Sigmoid colon (tissue), 7 donors: Measurements from ENCODE around the gene SPATS2L. TPM values are rescaled to one million over a fixed set of nuclear protein-coding genes. Genes with fewer than 3 reads are reported as not detected.

Experiments
- DNase-seq: peaks from one replicate; pipeline ENCODE4 v3.0.0-alpha.2; 2019
- H3K27ac ChIP-seq, 4 donors: fragments of 200-600 bp; sonication (generic); one replicate each; pipeline ENCODE4 v1.5.1; 2016 to 2019; ENCODE audit warnings: mild to moderate bottlenecking in 1 of 4
- H3K27me3 ChIP-seq, 3 donors: fragments of 200-600 bp; sonication (generic); one replicate each; pipeline ENCODE4 v1.5.1; 2019; ENCODE audit warnings: mild to moderate bottlenecking in 1 of 3
- H3K36me3 ChIP-seq, 4 donors: fragments of 200-600 bp; sonication (generic); one replicate each; pipeline ENCODE4 v1.5.1; 2016 to 2019
- H3K4me1 ChIP-seq, 4 donors: fragments of 200-600 bp; sonication (generic); one replicate each; pipeline ENCODE4 v1.5.1; 2017 to 2019
- H3K4me3 ChIP-seq, 4 donors: fragments of 200-600 bp; sonication (generic); one replicate each; pipeline ENCODE4 v1.5.1; 2017 to 2019; ENCODE audit warnings: mild to moderate bottlenecking in 2 of 4, moderate library complexity in 1 of 4
- H3K9me3 ChIP-seq, 4 donors: fragments of 200-600 bp in 3 of 4; sonication (generic) in 3 of 4; one replicate each; pipeline versions ENCODE4 v1.5.1 to v1.6.1; 2013 to 2019
- CTCF ChIP-seq, 4 experiments: fragments of 450-650 bp in 3 of 4; fragments of 200-600 bp in 1 of 4; IDR thresholded peaks; one replicate each; pipeline ENCODE4 v1.5.1; 2016 to 2019; ENCODE audit warnings: antibody characterized with exemption in 4 of 4, mild to moderate bottlenecking in 3 of 4, moderate library complexity in 2 of 4
- EP300 ChIP-seq, 4 donors: sonication (generic); formaldehyde crosslinking; IDR thresholded peaks; one replicate each; pipeline ENCODE4 v1.6.1; 2017; ENCODE audit warnings: antibody characterized with exemption in 4 of 4
- POLR2A ChIP-seq, 2 donors: fragments of 450-650 bp; IDR thresholded peaks; one replicate each; pipeline ENCODE4 v1.6.1; 2016; ENCODE audit warnings: antibody characterized with exemption in 2 of 2, mild to moderate bottlenecking in 2 of 2, moderate library complexity in 2 of 2
- POLR2AphosphoS5 ChIP-seq, 4 donors: sonication (generic); formaldehyde crosslinking; IDR thresholded peaks; one replicate each; pipeline ENCODE4 v1.6.1; 2017; ENCODE audit warnings: antibody characterized with exemption in 4 of 4
- WGBS, 2 donors: extraction: QIAGEN DNeasy Blood & Tissue Kit; methylation state at CpG; one replicate each; pipeline ENCODE4 v1.1.7; 2013; 5-methylcytosine and 5-hydroxymethylcytosine counted together
- intact Hi-C: fragments of 100-400 bp; cut with DNase I; formaldehyde crosslinking; loops from one replicate; pipeline ENCODE4 v1.15.1; 2023
- polyA plus RNA-seq, 3 donors: library from polyadenylated mRNA; stranded (reverse); fragments of 200-250 nt; gene quantifications; one replicate each; pipeline ENCODE4 v1.2.3, GENCODE V29; 2013
- total RNA-seq, 4 donors: library from RNA; depleted of rRNA; stranded (reverse); fragments of >200 nt; gene quantifications; one replicate each; pipeline ENCODE4 v1.1.0, GENCODE V29; 2016
- donor health status: healthy with polysubstance abuse.
- donor health status: Bipolar disorder and iron deficiency.
- donor health status: healthy.

Gene SPATS2L
- total and polyA plus RNA-seq, 7 donors, result 63.5 to 305 (median 104) TPM

DNA sequence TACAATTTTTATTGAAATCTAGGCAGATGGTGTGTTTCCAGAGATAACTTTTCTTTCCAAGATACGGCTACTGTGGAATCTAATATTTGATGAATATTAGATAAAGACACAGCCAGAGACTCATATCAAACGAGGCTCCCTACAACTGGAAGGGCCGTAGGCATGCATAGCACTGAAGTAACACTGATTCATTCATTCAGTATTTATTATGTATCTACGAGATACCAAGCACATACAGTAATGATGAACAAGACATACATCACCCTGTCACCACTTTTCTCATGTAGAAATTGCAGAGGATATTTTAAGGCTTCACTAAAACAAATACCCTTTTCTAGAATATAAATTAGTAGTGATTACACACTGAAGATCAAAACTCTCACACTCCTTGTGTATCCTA, 128.9 kb downstream of the SPATS2L start:
- H3K4me1 ChIP-seq, result no peaks in the 10 kb centered on the region
- no peak overlapping the region for H3K27ac ChIP-seq
- DNase-seq, result no peak
- no peaks in the 10 kb centered on the region for H3K27me3 ChIP-seq
- H3K36me3 ChIP-seq, result peaks cover 0 to 20% (median 3%) of the 10 kb centered on the region in 4 donors
- intact Hi-C loops, result no loop called here
- H3K9me3 ChIP-seq, result no peaks in the 10 kb centered on the region
- H3K4me3 ChIP-seq, result no peak overlapping the region
- TF ChIP-seq POLR2A (IDR thresholded peaks at IDR 0.05), result no peak
- TF ChIP-seq CTCF (IDR thresholded peaks at IDR 0.05), result no peak
- TF ChIP-seq POLR2AphosphoS5 (IDR thresholded peaks at IDR 0.05), result no peak
- no peak for TF ChIP-seq EP300 (IDR thresholded peaks at IDR 0.05)
- WGBS, 2 donors, result 79 to 94% methylated on average over 4 of the region's 4 CpGs

GRCh38 chr2:200438251-200438650, 131.8 kb downstream of the SPATS2L start:
- Histone ChIP-seq H3K27ac (no peak overlapping the region), H3K4me1 (peaks cover 0 to 7% (median 0%) of the 10 kb centered on the region in 4 donors), H3K4me3 (no peak overlapping the region), H3K36me3 (peaks cover 0 to 41% (median 5%) of the 10 kb centered on the region in 4 donors), H3K27me3 (no peaks in the 10 kb centered on the region), H3K9me3 (no peaks in the 10 kb centered on the region)
- TF ChIP-seq CTCF (IDR thresholded peaks at IDR 0.05), result no peak
- TF ChIP-seq EP300 (IDR thresholded peaks at IDR 0.05), result no peak
- TF ChIP-seq POLR2A (IDR thresholded peaks at IDR 0.05), result no peak
- TF ChIP-seq POLR2AphosphoS5 (IDR thresholded peaks at IDR 0.05), result no peak
- intact Hi-C loops, result no loop called here
- DNase-seq, result no peak
- 85 to 94% methylated on average over 1 of the region's 1 CpG for WGBS, 2 donors

DNA sequence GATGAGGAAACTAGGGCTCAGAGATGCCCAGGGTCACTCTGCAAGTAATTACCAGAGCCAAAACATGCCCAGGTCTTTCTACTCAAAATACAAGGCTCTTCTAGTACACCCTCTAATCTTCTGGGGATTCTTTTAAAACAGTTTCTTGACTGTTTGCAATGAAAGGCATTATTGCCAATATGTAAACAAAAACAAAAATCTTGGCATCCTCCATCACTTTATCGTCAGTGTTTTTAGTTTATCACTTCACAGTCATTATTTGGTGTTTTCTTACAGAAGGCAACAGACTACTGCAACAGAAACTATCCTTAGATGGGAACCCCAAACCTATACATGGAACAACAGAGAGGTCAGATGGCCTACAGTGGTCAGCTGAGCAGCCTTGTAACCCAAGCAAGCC, 132.4 kb downstream of the SPATS2L start:
- H3K4me1 ChIP-seq, result peaks cover 0 to 8% (median under 1%) of the 10 kb centered on the region in 4 donors
- no peak overlapping the region for H3K4me3 ChIP-seq
- no peak for DNase-seq
- H3K9me3 ChIP-seq, result no peaks in the 10 kb centered on the region
- intact Hi-C loops, result no loop called here
- H3K36me3 ChIP-seq, result peaks cover 0 to 42% (median 5%) of the 10 kb centered on the region in 4 donors
- 71 to 72% methylated on average over 1 of the region's 1 CpG for WGBS, 2 donors
- H3K27ac ChIP-seq, result no peak overlapping the region
- TF ChIP-seq POLR2AphosphoS5 (IDR thresholded peaks at IDR 0.05) (no peak), EP300 (IDR thresholded peaks at IDR 0.05) (no peak), POLR2A (IDR thresholded peaks at IDR 0.05) (no peak), CTCF (IDR thresholded peaks at IDR 0.05) (no peak)
- H3K27me3 ChIP-seq, result no peaks in the 10 kb centered on the region

- Histone ChIP-seq H3K4me1 (peaks cover 0 to 13% (median 4%) of the 10 kb centered on the region in 4 donors), H3K27me3 (no peaks in the 10 kb centered on the region), H3K9me3 (no peaks in the 10 kb centered on the region), H3K4me3 (no peak overlapping the region), H3K36me3 (peaks cover 0 to 53% (median 5%) of the 10 kb centered on the region in 4 donors), H3K27ac (peak overlapping the region in 1 of 4 donors; percentile 12)
- TF ChIP-seq POLR2A (IDR thresholded peaks at IDR 0.05) (no peak), POLR2AphosphoS5 (IDR thresholded peaks at IDR 0.05) (no peak)
- WGBS, 2 donors, result 96 to 97% methylated on average over 5 of the region's 5 CpGs
- no peak for DNase-seq
- intact Hi-C loops, result no loop called here
Observed at GRCh38 chr2:200439981-200440380, 133.5 kb downstream of the SPATS2L start.

- peaks cover 0 to 50% (median 3%) of the 10 kb centered on the region in 4 donors for H3K36me3 ChIP-seq
- intact Hi-C loops, result no loop called here
- no peak for TF ChIP-seq EP300 (IDR thresholded peaks at IDR 0.05)
- TF ChIP-seq POLR2AphosphoS5 (IDR thresholded peaks at IDR 0.05), result peak in 3 of 4 donors; percentile 11 to 24 (median 13)
- TF ChIP-seq POLR2A (IDR thresholded peaks at IDR 0.05), result no peak
- no peak for TF ChIP-seq CTCF (IDR thresholded peaks at IDR 0.05)
- H3K27ac ChIP-seq, result peak overlapping the region in 2 of 4 donors; percentile 35 to 41
- H3K4me1 ChIP-seq, result peaks cover 0 to 13% (median 4%) of the 10 kb centered on the region in 4 donors
- 68 to 91% methylated on average over 1 of the region's 1 CpG for WGBS, 2 donors
- H3K9me3 ChIP-seq, result no peaks in the 10 kb centered on the region
- H3K4me3 ChIP-seq, result no peak overlapping the region
- H3K27me3 ChIP-seq, result no peaks in the 10 kb centered on the region
- DNase-seq, result no peak
Observed at GRCh38 chr2:200442471-200442870, 136.0 kb downstream of the SPATS2L start.
